Activated CD8-positive, alpha-beta memory T cell treated with anti-CD3 and anti-CD28 coated beads for 24 hours (primary cell): ENCODE measurements around the gene UNKL.
"Not testable (repeated sequence)": the region's sequence is repeated elsewhere in the genome, so short reads cannot be mapped to it uniquely, and the experiment has no call there.

Source experiments
- DNase-seq: peaks from one replicate; pipeline ENCODE4 v3.0.0-alpha.2; 2020

Gene UNKL

DNA sequence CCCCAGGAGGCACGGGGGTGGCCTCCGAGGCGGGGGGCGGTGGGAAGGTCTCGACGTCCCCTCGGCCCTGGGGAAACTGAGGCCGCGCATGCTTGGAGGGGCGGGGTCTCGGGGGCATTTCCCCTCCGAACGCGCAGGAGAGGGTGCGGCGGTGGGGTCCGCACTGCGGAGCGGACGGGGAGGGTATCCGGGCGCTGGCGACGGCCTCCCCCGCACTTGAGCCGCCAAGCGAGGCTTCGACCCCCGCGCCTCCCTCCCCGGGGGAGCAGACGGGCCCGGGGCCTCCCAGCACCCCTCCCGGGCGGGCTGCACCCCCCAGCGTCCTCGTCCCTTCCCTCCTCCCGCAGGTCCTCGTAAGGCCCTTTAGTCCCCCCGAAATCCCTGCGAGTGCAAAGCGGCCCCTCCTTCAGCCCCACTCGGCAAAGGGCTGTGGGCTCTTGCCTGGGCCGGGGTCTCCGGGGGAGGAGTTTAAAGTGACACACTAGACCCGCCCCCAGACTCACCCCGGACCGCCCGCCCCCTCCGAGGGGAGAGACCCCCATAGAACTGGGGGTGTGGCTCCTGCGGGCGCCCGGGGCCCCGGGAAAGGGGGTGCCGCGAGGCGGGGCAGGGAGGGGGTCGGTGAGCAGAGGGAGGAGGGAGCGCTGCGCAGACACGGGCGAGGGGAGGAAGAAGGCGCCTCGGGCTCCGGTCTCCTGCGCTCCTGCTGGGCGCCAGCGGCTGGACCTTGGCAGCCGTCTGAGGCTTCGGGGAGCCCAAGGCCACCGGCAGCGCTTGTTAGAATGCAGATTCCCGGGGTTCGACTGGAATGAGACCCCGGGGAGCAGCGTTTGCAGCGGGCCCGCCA, 80.4 kb downstream of the UNKL start:
- DNase-seq, result no peak

GRCh38 chr16:1333149-1333812, 81.2 kb downstream of the UNKL start, which contains the start of gene BAIAP3:
BAIAP3 (plus strand) TSS chr16:1333645; CDS start chr16:1338550, 4,905 bp downstream.
- DNase-seq, result peak; percentile 78

DNA sequence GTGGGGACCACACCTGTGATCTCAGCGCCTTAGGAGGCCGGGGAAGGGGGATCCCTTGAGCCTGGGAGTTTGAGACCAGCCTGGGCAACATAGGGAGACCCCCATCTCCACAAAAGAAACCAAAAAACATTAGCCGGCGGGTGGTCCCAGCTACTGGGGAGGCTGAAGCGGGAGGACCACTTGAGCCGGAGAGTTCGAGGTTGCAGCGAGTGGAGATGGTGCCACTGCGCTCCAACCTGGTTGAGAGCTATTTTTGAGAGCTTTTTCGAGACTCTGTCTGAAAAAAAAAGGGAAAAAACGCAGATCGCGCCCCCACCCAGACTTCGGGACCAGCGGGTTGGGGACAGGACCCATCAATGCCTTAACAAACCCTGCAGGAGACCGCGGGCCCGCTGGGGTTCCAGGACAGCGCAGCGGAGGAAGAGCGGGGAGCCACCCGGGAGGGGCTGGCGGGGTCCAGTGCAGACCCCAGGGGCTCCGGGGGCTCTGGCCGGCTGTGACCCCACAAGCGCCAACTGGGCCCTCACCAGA, 81.8 kb downstream of the UNKL start:
- no peak for DNase-seq

DNA sequence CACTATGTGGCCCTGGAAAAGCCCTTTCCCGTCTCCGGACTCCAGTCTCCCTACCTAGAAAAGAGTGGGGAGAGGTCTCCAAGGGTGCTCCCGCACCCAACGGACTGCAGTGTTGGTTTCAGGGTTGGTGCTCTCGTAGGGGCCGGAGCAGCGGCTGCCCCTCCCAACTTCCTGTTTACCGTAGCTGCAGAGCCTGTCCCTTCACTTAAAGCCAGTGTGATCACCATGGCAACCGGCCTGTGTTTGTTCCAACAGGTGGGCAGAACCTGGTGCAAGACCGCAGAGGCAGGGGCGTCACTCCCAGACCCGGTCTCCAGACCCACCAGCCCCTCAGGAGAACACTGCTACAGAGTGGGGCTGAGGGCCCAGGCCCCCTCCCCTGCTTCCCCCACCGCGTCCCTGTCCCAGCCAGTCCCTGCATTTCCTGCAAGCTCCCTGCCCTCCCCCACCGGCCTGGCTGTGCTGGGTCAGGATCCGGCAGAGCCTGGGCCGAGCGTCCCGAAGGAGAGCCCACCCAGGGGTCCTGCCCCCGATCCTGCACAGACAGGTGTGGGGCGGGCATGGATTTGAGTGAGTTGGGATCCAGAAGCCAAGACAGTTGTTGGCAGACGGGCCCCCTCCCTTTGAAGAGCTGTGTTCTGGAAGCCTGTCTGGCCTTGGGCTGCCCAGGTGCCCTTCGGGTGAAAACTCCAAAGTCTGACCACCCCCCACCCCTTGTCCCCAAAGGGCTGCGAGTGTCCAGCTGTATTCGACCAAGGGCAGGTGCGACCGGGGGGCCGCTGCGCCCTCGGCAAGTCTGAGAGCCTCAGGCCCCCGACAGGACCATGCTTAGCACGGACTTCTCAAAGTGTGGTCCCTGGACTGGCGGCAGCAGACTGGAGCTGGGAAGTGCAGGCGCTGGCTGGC, 82.5 kb downstream of the UNKL start:
- no peak for DNase-seq

DNA sequence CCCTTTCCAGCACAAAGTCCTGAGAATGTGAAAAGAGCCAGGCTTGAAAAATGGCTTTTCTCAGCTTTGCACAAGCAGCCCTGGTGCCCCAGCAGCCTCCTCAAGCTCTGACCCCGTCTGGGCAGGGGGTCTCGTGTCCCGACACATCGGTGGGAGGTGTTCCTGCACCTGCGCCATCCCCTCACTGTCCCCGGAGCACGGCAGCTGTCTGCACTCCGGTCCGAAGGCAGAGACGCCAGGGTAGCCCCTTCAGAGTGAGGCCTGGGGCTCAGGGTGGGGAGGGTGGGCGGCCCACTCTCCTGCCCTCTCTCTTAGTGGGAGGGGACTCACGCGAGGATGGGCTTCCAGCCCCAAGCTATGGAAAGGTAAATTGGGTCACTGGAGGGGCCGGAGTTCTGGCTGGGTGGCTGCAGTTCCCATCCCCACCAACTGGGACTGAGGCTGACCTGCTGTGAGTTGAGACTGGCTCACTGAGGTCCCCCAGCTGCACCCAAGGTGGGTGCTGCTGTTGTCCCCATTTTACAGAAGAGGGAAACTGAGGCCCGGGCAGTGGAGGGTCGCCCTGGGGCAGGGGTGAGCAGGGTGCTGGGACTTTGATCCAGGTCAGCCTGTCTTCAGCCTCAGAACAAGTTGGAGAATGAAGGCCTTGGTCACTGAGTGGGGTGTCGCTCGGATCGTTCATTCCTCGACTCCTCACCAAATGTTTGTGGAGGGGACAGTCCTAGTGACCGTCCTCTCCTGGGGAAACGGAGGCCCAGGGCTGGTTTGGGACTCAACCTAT, 83.4 kb downstream of the UNKL start:
- DNase-seq, result no peak

- DNase-seq, result no peak
Measured at GRCh38 chr16:1330260-1330914, 84.1 kb downstream of the UNKL start.

- not testable (repeated sequence) for DNase-seq
Measured at GRCh38 chr16:1328961-1329360, 85.5 kb downstream of the UNKL start.

DNA sequence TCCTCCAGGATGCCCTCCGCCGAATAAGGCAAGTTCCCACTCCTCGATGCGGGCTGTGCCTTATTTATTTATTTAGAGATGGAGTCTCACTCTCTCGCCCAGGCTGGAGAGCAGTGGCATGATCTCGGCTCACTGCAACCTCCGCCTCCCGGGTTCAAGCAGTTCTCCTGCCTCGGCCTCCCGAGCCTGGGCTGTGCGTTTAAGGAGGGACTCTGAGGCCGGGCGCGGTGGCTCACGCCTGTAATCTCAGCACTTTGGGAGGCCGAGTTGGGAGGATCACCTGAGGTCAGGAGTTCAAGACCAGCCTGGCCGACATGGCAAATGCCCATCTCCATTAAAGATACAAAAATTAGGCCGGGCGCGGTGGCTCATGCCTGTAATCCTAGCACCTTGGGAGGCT, 86.4 kb downstream of the UNKL start:
- DNase-seq, result not testable (repeated sequence)

GRCh38 chr16:1327619-1327947, 86.9 kb downstream of the UNKL start:
- no peak for DNase-seq

DNA sequence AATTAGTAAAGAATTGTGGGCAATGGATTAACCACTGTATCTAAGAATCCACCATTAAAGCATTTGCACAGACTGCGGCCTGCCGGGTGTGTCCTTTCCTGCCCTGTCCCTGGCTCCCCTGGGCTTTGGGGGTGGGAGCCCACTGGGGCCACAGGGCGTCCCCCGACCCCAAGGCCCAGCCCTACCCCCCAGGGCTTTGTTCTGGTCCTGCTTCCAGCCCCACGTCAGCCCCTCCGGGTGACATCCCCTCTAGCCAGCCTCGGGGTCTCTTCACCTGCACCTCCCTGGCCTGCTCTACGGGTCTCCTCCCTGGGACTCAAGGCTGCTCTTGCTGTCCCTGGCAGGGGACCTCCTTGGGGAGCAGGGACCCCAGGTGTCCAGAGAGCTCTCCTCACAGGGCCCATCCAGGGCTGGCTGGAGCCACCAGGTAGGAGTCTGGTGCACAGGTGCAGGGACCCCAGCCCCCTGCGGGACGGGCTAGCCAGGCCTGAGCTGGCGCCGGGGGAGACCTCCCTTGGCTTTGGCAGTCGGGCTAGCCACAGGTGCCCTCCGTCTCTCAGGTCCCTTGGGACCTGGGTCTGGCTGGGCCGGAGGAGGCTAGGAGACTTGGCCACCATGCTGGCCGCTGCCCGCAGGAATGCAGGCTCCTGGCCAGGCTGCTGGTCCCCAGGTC, 87.4 kb downstream of the UNKL start:
- no peak for DNase-seq

- DNase-seq, result no peak
Measured at GRCh38 chr16:1326391-1326790, 88.1 kb downstream of the UNKL start.

- DNase-seq, result no peak
Measured at GRCh38 chr16:1325673-1326371, 88.7 kb downstream of the UNKL start.

- no peak for DNase-seq
Measured at GRCh38 chr16:1325261-1325660, 89.2 kb downstream of the UNKL start.

GRCh38 chr16:1324286-1324826, 90.1 kb downstream of the UNKL start:
- no peak for DNase-seq

DNA sequence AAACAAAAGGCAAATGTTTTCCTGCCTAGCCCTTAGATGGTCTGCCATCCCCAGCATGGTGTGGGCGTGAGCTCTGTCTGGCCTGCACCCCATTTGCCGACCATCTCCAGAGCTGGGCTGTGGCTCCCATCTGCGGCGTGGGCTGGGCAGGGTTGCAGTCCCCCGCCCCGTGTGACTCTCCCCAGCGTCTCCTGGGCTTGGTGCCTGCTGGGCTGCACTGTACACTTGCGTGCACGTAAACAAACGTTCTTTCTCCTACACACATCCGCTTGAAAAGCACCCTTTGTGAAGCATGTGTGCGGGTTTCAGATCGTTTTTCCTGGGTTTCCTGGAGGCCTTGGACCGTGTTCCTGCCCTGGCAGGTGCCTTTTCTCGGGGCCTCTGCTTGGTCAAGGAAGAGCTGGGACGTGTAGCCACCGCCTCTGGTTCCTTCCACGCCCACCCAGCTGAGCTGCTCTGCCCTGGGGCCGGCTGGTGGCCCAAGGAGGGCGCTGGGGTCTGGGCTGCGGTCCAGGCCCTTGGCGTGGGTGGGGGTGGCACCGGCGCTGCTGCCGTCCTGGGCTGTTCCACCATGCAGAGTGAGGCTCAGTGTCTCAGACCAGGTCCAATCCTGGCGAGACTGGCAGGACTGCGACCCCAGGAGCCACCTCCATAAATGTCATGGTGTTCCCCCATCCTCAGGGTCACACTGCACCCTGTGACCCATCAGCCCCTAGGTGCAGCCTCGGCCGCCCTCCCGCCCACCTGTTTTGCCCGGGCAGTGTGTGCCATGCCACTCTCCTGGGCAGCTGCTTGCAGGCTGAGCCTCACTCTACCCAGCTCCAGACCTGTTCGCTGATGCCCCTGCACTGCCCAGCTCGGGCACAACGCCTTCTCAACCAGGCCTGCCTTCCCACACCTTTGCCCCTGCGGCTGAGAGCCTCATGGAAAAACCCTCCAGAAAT, 90.9 kb downstream of the UNKL start:
- no peak for DNase-seq

DNA sequence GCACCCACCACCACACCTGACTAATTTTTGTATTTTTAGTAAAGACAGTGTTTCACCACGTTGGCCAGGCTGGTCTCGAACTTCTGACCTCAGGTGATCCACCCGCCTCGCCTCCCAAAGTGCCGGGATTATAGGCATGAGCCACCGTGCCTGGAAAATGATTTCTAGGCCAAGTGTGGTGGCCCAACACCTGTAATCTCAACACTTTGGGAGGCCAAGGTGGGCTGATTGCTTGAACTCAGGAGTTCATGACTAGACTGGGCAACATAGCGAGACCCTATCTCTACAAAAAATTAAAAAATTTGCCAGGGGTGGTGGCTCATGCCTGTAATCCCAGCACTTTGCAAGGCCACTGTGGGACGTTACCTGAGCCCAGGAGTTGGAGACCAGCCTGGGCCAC, 92.1 kb downstream of the UNKL start:
- no peak for DNase-seq

DNA sequence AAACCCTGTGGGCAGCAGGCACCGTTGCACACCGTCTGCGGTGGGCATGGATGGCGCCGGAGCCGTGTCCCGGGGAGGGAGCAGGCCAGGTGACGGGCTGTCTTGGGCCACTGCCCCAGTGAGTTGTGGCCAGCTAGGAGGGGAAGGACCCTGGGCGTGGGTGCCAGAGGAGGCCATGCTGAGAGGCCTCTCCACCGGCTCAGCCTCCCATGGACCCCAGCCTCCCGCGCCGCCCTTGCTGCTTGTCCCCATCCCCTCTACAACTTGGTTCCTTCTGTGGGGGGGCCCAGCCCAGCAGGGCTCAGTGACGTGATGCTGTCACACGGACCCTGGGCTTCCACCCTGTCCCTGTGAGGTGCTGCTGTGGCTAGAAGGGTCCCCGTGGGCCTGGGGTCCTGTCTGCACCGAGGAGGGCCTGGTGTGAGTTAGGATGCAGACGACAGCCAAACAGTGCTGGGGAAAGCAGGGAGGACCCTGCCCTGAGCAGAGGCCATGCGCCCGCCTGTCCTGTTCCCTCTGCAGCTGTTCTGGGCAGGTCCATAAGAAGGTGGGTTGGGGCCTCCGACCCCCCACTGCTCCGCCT, 93.8 kb downstream of the UNKL start:
- no peak for DNase-seq

DNA sequence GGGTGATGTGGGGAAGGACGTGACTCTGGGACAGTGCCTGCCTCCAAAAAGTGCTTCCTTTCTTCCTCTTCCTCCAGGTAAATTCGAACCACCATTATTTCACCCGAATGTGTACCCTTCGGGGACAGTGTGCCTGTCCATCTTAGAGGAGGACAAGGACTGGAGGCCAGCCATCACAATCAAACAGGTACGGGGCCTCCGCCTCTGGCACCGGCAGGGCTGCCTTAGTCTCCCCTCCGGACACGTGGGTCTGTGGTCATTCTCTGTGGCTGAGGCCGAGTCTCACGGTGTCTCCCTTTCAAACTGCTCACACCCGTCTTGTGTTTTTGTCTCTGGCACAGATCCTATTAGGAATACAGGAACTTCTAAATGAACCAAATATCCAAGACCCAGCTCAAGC, 94.4 kb downstream of the UNKL start:
- DNase-seq, result no peak

GRCh38 chr16:1319041-1319440, 95.5 kb downstream of the UNKL start:
- DNase-seq, result no peak
